ENCODE data around the gene TMEM42. TPM values are rescaled to one million over a fixed set of nuclear protein-coding genes. Genes with fewer than 3 reads are reported as not detected.
A peak's percentile ranks its signal among the peaks of the same experiment; 100 is the strongest.

Gene TMEM42
- total and polyA plus RNA-seq, 2 of the 13 experiments (the other 11 are each of a cell fraction or from before 2014, with no cell fraction given), result 5.5 to 24.5 TPM

DNA sequence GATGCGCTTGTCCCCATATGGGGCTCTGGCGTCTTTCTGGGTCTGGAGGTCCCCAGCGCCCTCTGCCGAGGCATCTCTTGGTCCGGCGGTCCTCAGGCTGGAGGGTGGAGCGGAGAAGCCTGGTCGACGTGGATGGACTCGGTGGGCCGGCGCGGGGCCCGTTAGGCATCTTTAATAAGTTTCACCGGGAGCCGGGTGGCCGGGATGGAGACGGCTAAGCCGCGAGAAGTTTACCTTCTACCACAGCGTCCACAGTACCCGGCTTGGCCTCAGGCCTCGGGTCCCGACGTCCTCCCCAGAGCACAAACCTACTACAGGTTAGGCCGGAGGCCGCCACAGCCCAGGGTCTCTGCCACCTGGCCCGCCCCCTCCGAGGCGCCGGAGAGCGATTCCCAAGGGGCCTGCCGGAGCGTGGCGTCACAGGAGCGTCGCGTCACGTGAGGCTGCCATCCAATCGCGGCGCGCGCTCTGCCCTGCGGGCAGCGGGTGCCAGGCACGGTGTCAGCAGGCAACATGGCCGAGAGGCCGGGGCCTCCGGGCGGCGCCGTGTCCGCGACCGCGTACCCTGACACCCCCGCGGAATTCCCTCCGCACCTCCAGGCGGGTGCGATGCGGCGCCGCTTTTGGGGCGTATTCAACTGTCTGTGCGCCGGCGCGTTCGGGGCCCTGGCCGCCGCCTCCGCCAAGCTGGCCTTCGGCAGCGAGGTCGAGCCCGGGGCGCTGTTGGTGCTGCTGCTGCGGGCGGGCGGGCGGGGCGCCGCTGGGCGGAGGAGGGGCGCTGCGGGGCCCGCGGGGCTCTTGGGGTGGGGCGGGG lies at the start of gene TMEM42 (continued):
- TF ChIP-seq, protein P1, sequence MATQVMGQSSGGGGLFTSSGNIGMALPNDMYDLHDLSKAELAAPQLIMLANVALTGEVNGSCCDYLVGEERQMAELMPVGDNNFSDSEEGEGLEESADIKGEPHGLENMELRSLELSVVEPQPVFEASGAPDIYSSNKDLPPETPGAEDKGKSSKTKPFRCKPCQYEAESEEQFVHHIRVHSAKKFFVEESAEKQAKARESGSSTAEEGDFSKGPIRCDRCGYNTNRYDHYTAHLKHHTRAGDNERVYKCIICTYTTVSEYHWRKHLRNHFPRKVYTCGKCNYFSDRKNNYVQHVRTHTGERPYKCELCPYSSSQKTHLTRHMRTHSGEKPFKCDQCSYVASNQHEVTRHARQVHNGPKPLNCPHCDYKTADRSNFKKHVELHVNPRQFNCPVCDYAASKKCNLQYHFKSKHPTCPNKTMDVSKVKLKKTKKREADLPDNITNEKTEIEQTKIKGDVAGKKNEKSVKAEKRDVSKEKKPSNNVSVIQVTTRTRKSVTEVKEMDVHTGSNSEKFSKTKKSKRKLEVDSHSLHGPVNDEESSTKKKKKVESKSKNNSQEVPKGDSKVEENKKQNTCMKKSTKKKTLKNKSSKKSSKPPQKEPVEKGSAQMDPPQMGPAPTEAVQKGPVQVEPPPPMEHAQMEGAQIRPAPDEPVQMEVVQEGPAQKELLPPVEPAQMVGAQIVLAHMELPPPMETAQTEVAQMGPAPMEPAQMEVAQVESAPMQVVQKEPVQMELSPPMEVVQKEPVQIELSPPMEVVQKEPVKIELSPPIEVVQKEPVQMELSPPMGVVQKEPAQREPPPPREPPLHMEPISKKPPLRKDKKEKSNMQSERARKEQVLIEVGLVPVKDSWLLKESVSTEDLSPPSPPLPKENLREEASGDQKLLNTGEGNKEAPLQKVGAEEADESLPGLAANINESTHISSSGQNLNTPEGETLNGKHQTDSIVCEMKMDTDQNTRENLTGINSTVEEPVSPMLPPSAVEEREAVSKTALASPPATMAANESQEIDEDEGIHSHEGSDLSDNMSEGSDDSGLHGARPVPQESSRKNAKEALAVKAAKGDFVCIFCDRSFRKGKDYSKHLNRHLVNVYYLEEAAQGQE (IDR thresholded peaks at IDR 0.05; ENCODE audit: borderline replicate concordance in 1 of 2, low read depth in 1 of 2, low read length in 2 of 2), result no peak
- peak; percentile 67; the same call in 1 of the 2 replicates for TF ChIP-seq ZNF501 (CRISPR knock-in tag; IDR thresholded peaks at IDR 0.05)
- TF ChIP-seq RERE (CRISPR knock-in tag; IDR thresholded peaks at IDR 0.05; ENCODE audit: low read depth), result no peak
- no peak for TF ChIP-seq CC2D1A (CRISPR knock-in tag; IDR thresholded peaks at IDR 0.05)
- no peak for TF ChIP-seq WIZ (CRISPR knock-in tag; IDR thresholded peaks at IDR 0.05)
- TF ChIP-seq, protein P2, sequence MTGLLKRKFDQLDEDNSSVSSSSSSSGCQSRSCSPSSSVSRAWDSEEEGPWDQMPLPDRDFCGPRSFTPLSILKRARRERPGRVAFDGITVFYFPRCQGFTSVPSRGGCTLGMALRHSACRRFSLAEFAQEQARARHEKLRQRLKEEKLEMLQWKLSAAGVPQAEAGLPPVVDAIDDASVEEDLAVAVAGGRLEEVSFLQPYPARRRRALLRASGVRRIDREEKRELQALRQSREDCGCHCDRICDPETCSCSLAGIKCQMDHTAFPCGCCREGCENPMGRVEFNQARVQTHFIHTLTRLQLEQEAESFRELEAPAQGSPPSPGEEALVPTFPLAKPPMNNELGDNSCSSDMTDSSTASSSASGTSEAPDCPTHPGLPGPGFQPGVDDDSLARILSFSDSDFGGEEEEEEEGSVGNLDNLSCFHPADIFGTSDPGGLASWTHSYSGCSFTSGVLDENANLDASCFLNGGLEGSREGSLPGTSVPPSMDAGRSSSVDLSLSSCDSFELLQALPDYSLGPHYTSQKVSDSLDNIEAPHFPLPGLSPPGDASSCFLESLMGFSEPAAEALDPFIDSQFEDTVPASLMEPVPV (CRISPR knock-in tag; IDR thresholded peaks at IDR 0.05), result peak; percentile 49; the same call in 1 of the 2 replicates
- no peak; the same call in 1 of the 2 replicates for TF ChIP-seq TEF (CRISPR knock-in tag; IDR thresholded peaks at IDR 0.05)
- TF ChIP-seq HOXA7 (CRISPR knock-in tag; IDR thresholded peaks at IDR 0.05), result no peak
- TF ChIP-seq ZNF180 (CRISPR knock-in tag; IDR thresholded peaks at IDR 0.05; ENCODE audit: borderline replicate concordance, low read depth), result no peak
- TF ChIP-seq ELF3 (CRISPR knock-in tag; IDR thresholded peaks at IDR 0.05), result peak; percentile 31; the same call in 1 of the 2 replicates
- 0 out of 2 replicates have a peak, but pooled peaks have one; percentile 29 for TF ChIP-seq AKAP8 (CRISPR knock-in tag; IDR thresholded peaks at IDR 0.05)
- peak; percentile 55; the same call in 1 of the 2 replicates for TF ChIP-seq KLF6 (CRISPR knock-in tag; IDR thresholded peaks at IDR 0.05)
- TF ChIP-seq SP4 (CRISPR knock-in tag; IDR thresholded peaks at IDR 0.05), result 0 out of 2 replicates have a peak, but pooled peaks have one; percentile 28
- 0 out of 2 replicates have a peak, but pooled peaks have one; percentile 39 for TF ChIP-seq ETV6 (CRISPR knock-in tag; conservative IDR thresholded peaks at IDR 0.05)
- 0 out of 2 replicates have a peak, but pooled peaks have one; percentile 74 for TF ChIP-seq BATF2 (CRISPR knock-in tag; IDR thresholded peaks at IDR 0.05)
- no peak for TF ChIP-seq ZNF530 (CRISPR knock-in tag; IDR thresholded peaks at IDR 0.05; ENCODE audit: low read depth)
